H9 (cell line): ENCODE results near the gene PAH. TPM values are rescaled to one million over a fixed set of nuclear protein-coding genes. Genes with fewer than 3 reads are reported as not detected.

Experiments used
- DNase-seq: peaks from one replicate; pipeline ENCODE4 v3.0.0-alpha.2; 2017
- H2AFZ ChIP-seq: one replicate; pipeline ENCODE4 v1.6.1; 2013; ENCODE audit warnings: mild to moderate bottlenecking, low read length, control low read depth, moderate library complexity
- H2AK5ac ChIP-seq: 2 replicates; pipeline ENCODE4 v1.6.1; 2013; ENCODE audit warnings: low read length, control low read depth, mixed read lengths; ENCODE audit not compliant: insufficient read length
- H2BK120ac ChIP-seq: one replicate; pipeline ENCODE4 v1.6.1; 2013; ENCODE audit warnings: low read depth, mild to moderate bottlenecking, low read length, control low read depth, inconsistent platforms; ENCODE audit not compliant: poor library complexity, severe bottlenecking
- H2BK12ac ChIP-seq: 2 replicates; pipeline ENCODE4 v1.6.1; 2013; ENCODE audit warnings: low read length, control low read depth, mixed read lengths, low read depth; ENCODE audit not compliant: insufficient read length
- H2BK15ac ChIP-seq: 2 replicates; pipeline ENCODE4 v1.6.1; 2013; ENCODE audit warnings: low read depth, low read length, control low read depth
- H2BK20ac ChIP-seq: one replicate; pipeline ENCODE4 v1.6.1; 2013; ENCODE audit warnings: low read depth, mild to moderate bottlenecking, low read length, control low read depth, inconsistent platforms; ENCODE audit not compliant: poor library complexity, severe bottlenecking
- H2BK5ac ChIP-seq: 2 replicates; pipeline ENCODE4 v1.6.1; 2013; ENCODE audit warnings: low read length, control low read depth, mixed read lengths; ENCODE audit not compliant: insufficient read length
- H3K14ac ChIP-seq: 2 replicates; pipeline ENCODE4 v1.6.1; 2013; ENCODE audit warnings: low read length, control low read depth; ENCODE audit not compliant: insufficient read depth
- H3K18ac ChIP-seq: 2 replicates; pipeline ENCODE4 v1.6.1; 2013; ENCODE audit warnings: low read depth, mild to moderate bottlenecking, mixed read lengths, low read length, control low read depth; ENCODE audit not compliant: insufficient read length
- H3K23ac ChIP-seq: 2 replicates; pipeline ENCODE4 v1.6.1; 2013; ENCODE audit warnings: low read length, control low read depth, mixed read lengths, low read depth; ENCODE audit not compliant: insufficient read length
- H3K23me2 ChIP-seq: 2 replicates; pipeline ENCODE4 v1.6.1; 2013; ENCODE audit warnings: low read depth, mild to moderate bottlenecking, mixed read lengths, low read length, control low read depth; ENCODE audit not compliant: insufficient read length, poor library complexity, severe bottlenecking
- H3K27ac ChIP-seq: 2 replicates; pipeline ENCODE4 v1.5.1; 2013; ENCODE audit warnings: low read length, control low read depth, mixed read lengths, low read depth; ENCODE audit not compliant: insufficient read length
- H3K27me3 ChIP-seq: 2 replicates; pipeline ENCODE4 v1.6.1; 2013; ENCODE audit warnings: low read length, control low read depth, inconsistent platforms; ENCODE audit not compliant: insufficient read depth
- H3K4ac ChIP-seq: 2 replicates; pipeline ENCODE4 v1.6.1; 2013; ENCODE audit warnings: low read depth, mild to moderate bottlenecking, control low read depth, inconsistent platforms, low read length, moderate library complexity
- H3K4me1 ChIP-seq: 2 replicates; pipeline ENCODE4 v1.6.1; 2013; ENCODE audit warnings: low read length, control low read depth, inconsistent platforms; ENCODE audit not compliant: insufficient read depth
- H3K4me2 ChIP-seq: 2 replicates; pipeline ENCODE4 v1.6.1; 2013; ENCODE audit warnings: low read length, control low read depth, mixed read lengths; ENCODE audit not compliant: insufficient read length, insufficient read depth
- H3K56ac ChIP-seq: 2 replicates; pipeline ENCODE4 v1.6.1; 2013; ENCODE audit warnings: low read depth, mild to moderate bottlenecking, mixed read lengths, low read length, control low read depth; ENCODE audit not compliant: insufficient read length
- H3K79me1 ChIP-seq: 2 replicates; pipeline ENCODE4 v1.6.1; 2013; ENCODE audit warnings: low read depth, mild to moderate bottlenecking, moderate library complexity, low read length, control low read depth, inconsistent platforms; ENCODE audit not compliant: insufficient read depth, poor library complexity, severe bottlenecking
- H3K79me2 ChIP-seq: 2 replicates; pipeline ENCODE4 v1.6.1; 2013; ENCODE audit warnings: low read length, control low read depth, inconsistent platforms; ENCODE audit not compliant: insufficient read depth
- H3K9ac ChIP-seq: 2 replicates; pipeline ENCODE4 v1.6.1; 2013; ENCODE audit warnings: low read length, control low read depth, mixed read lengths; ENCODE audit not compliant: insufficient read length; ENCODE audit errors: extremely low read depth
- H3K9me3 ChIP-seq: one replicate; pipeline ENCODE4 v1.6.1; 2013; ENCODE audit warnings: low read depth, low read length, inconsistent platforms; ENCODE audit not compliant: control insufficient read depth
- H3T11ph ChIP-seq: one replicate; pipeline ENCODE4 v1.6.1; 2013; ENCODE audit warnings: mild to moderate bottlenecking, low read length, control low read depth, inconsistent platforms
- H4K20me1 ChIP-seq: one replicate; pipeline ENCODE4 v1.6.1; 2013; ENCODE audit not compliant: control insufficient read depth, insufficient read length, insufficient read depth
- H4K5ac ChIP-seq: 2 replicates; pipeline ENCODE4 v1.6.1; 2013; ENCODE audit warnings: low read depth, mild to moderate bottlenecking, mixed read lengths, low read length, control low read depth; ENCODE audit not compliant: insufficient read length
- H4K8ac ChIP-seq: replicated peaks from 2 replicates; pipeline ENCODE4 v1.6.1; 2013; ENCODE audit warnings: low read length, control low read depth, mixed read lengths, low read depth; ENCODE audit not compliant: insufficient read length
- H4K91ac ChIP-seq: 2 replicates; pipeline ENCODE4 v1.6.1; 2013; ENCODE audit warnings: low read depth, mild to moderate bottlenecking, moderate library complexity, mixed read lengths, low read length, control low read depth; ENCODE audit not compliant: insufficient read length
- H3K27ac Mint-ChIP-seq, 3 experiments: 2 replicates in 2 of 3; 3 replicates in 1 of 3; pipeline ENCODE4 v1.8.0; 2020 to 2021; ENCODE audit warnings: mixed read lengths in 3 of 3, mild to moderate bottlenecking in 1 of 3, moderate library complexity in 1 of 3
- H3K27me3 Mint-ChIP-seq: 2 replicates; pipeline ENCODE4 v1.8.0; 2021; ENCODE audit warnings: low read depth, mild to moderate bottlenecking, moderate library complexity, mixed read lengths
- H3K36me3 Mint-ChIP-seq, 3 experiments: 2 replicates in 2 of 3; 3 replicates in 1 of 3; pipeline ENCODE4 v1.8.0; 2020 to 2021; ENCODE audit warnings: low read depth in 3 of 3, mixed read lengths in 3 of 3; ENCODE audit not compliant: insufficient read depth in 1 of 3
- H3K4me1 Mint-ChIP-seq, 2 experiments: 2 replicates each; pipeline ENCODE4 v1.8.0; 2020; ENCODE audit warnings: mixed read lengths in 2 of 2
- H3K4me3 Mint-ChIP-seq, 2 experiments: 2 replicates in 1 of 2; 3 replicates in 1 of 2; pipeline ENCODE4 v1.8.0; 2020 to 2021; ENCODE audit warnings: mild to moderate bottlenecking in 2 of 2, mixed read lengths in 2 of 2, moderate library complexity in 1 of 2
- H3K9me3 Mint-ChIP-seq, 2 experiments: 2 replicates in 1 of 2; 3 replicates in 1 of 2; pipeline ENCODE4 v1.8.0; 2020; ENCODE audit warnings: mild to moderate bottlenecking in 2 of 2, mixed read lengths in 2 of 2, moderate library complexity in 1 of 2
- CTCF ChIP-seq: fragments of 200-600 bp; sonication (generic); conservative IDR thresholded peaks from 3 replicates; pipeline ENCODE4 v1.8.0; 2021; ENCODE audit warnings: antibody characterized with exemption, mild to moderate bottlenecking
- WGBS: extraction: QIAGEN DNeasy Blood & Tissue Kit; methylation state at CpG from one replicate; pipeline ENCODE4 v1.1.7; 2013; ENCODE audit warnings: missing lambda C conversion rate, low lambda C conversion rate, mixed read lengths; ENCODE audit not compliant: insufficient read length; ENCODE audit errors: extremely low coverage; 5-methylcytosine and 5-hydroxymethylcytosine counted together
- total RNA-seq: library from RNA; stranded (reverse); gene quantifications from 2 replicates; pipeline ENCODE4 v1.2.1, GENCODE V29; 2021

The PAH gene
- total RNA-seq, 1 experiment from 2014 or later, result 6.1 TPM

GRCh38 chr12:102960766-102961465, 43.9 kb upstream of the PAH start:
- no peak overlapping the region for H4K5ac ChIP-seq
- peak; percentile 58 for DNase-seq
- no peaks in the 10 kb centered on the region for H3K79me2 ChIP-seq
- peaks cover 81% of the 10 kb centered on the region for H3K27me3 ChIP-seq
- H2BK5ac ChIP-seq, result no peak overlapping the region
- H3K9me3 ChIP-seq, result peaks cover 10% of the 10 kb centered on the region
- no peak overlapping the region for H2BK20ac ChIP-seq
- no peak overlapping the region for H2AK5ac ChIP-seq
- Mint-ChIP-seq H3K27ac (no peak overlapping the region), H3K9me3 (peaks cover 15 to 18% of the 10 kb centered on the region in 2 experiments), H3K27me3 (peaks cover 99% of the 10 kb centered on the region), H3K4me1 (peaks cover 55 to 76% of the 10 kb centered on the region in 2 experiments), H3K4me3 (no peak overlapping the region), H3K36me3 (peaks cover 9 to 11% (median 11%) of the 10 kb centered on the region in 3 experiments; a peak in 6 of 7 replicates)
- H3K27ac ChIP-seq, result no peak overlapping the region
- H3K4ac ChIP-seq, result no peak overlapping the region
- no peaks in the 10 kb centered on the region for H4K20me1 ChIP-seq
- no peak overlapping the region for H4K91ac ChIP-seq
- no peak overlapping the region for H3K23ac ChIP-seq
- H3K79me1 ChIP-seq, result no peaks in the 10 kb centered on the region
- no peak overlapping the region for H3K14ac ChIP-seq
- H3T11ph ChIP-seq, result no peak overlapping the region
- H2BK15ac ChIP-seq, result no peak overlapping the region
- peak overlapping the region; percentile 42 for H3K4me2 ChIP-seq
- H3K18ac ChIP-seq, result no peak overlapping the region
- no peak overlapping the region for H2AFZ ChIP-seq
- no peak overlapping the region for H2BK12ac ChIP-seq
- no peak overlapping the region for H3K56ac ChIP-seq
- WGBS, result no CpG with 5 or more reads among the region's 19 CpGs
- H3K9ac ChIP-seq, result no peak overlapping the region
- peaks cover 5% of the 10 kb centered on the region; the same call in 1 of the 2 replicates for H3K4me1 ChIP-seq
- peak; percentile 20; the same call in 1 of the 3 replicates for TF ChIP-seq CTCF
- peaks cover 26% of the 10 kb centered on the region for H3K23me2 ChIP-seq
- H2BK120ac ChIP-seq, result no peak overlapping the region
- no peak overlapping the region for H4K8ac ChIP-seq
